ENCODE measurements around the gene ROPN1L. TPM values are rescaled to one million over a fixed set of nuclear protein-coding genes. Genes with fewer than 3 reads are reported as not detected.

ROPN1L gene
- total and polyA plus RNA-seq, 5 donors from 2014 or later: 3.0 to 14.4 (median 5.3) TPM

DNA sequence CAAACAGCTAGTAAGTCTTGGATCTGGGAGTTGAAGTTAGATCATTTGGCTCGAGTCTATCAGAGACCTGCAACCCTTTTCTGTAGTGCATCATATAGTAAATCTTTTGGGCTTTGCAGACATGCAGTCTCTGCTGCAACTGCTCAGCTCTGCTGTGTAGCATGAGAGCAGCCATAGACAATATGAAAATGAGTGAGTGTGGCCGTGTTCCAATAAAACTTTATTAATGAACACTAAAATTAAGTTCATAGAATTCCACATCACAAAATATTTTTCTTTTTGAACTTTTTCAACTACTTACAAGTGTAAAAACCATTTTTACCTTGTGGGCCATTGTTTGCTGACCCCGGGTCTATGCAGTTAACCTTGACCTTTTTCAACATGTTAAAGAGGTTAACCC lies 35.2 kb downstream of the ROPN1L start:
- H3K4me3 Mint-ChIP-seq: no peak overlapping the region
- peaks cover 0 to 3% of the 10 kb centered on the region in 2 experiments for H3K9me3 ChIP-seq (ENCODE audit: control insufficient read depth in 2 of 2, low read length in 2 of 2)
- H3K4me1 Mint-ChIP-seq: no peaks in the 10 kb centered on the region
- no peak for DNase-seq
- ATAC-seq (ENCODE audit: low read depth in 2 of 2): no peak
- no peak overlapping the region for H3K27ac Mint-ChIP-seq
- no peaks in the 10 kb centered on the region for H3K36me3 ChIP-seq (ENCODE audit: control insufficient read depth, insufficient read depth, low read length)
- H3K36me3 Mint-ChIP-seq: peaks cover 3% of the 10 kb centered on the region
- peaks cover 0 to 7% (median 5%) of the 10 kb centered on the region in 7 donors for H3K9me3 Mint-ChIP-seq
- no peaks in the 10 kb centered on the region for H3K4me1 ChIP-seq (ENCODE audit: control insufficient read depth, insufficient read depth, low read length, poor library complexity, severe bottlenecking)
- peaks cover 16% of the 10 kb centered on the region for H3K27me3 Mint-ChIP-seq
- no peak overlapping the region for H3K4me3 ChIP-seq (ENCODE audit: low read depth, low read length)
- no peak overlapping the region for H3K27ac ChIP-seq (ENCODE audit: insufficient read depth, low read length, poor library complexity, severe bottlenecking)
- H3K27me3 ChIP-seq (ENCODE audit: control insufficient read depth, insufficient read depth, low read length): no peaks in the 10 kb centered on the region

DNA sequence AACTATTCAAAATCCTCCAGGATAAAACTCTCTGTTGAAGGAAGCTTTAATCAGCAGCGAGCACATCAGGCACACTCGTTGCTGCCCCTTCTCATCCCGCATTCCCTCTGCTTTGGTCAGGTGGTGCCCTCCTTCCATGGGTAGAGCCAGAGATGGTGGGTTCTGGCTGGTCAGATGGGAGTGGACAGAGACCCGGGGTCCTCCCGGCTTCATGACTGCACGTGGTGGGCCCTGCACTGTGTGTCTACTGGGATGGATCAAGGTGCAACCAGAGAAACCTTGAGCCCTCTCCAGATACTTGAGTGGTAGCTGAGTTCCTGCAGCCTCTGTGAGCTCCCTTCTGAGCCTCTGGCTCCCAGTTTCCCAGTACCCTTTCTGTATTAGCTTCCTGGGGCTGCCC lies 36.3 kb downstream of the ROPN1L start:
- Mint-ChIP-seq H3K9me3 (peaks cover 0 to 7% (median 6%) of the 10 kb centered on the region in 7 donors), H3K4me3 (no peak overlapping the region), H3K27me3 (peaks cover 25% of the 10 kb centered on the region), H3K27ac (no peak overlapping the region), H3K4me1 (no peaks in the 10 kb centered on the region), H3K36me3 (peaks cover 7% of the 10 kb centered on the region)
- no peaks in the 10 kb centered on the region for H3K36me3 ChIP-seq (ENCODE audit: control insufficient read depth, insufficient read depth, low read length)
- H3K27me3 ChIP-seq (ENCODE audit: control insufficient read depth, insufficient read depth, low read length): no peaks in the 10 kb centered on the region
- DNase-seq (no peak), ATAC-seq (ENCODE audit: low read depth in 2 of 2) (no peak)
- peaks cover 0 to 3% of the 10 kb centered on the region in 2 experiments for H3K9me3 ChIP-seq (ENCODE audit: control insufficient read depth in 2 of 2, low read length in 2 of 2)
- H3K4me3 ChIP-seq (ENCODE audit: low read depth, low read length): no peak overlapping the region
- no peak overlapping the region for H3K27ac ChIP-seq (ENCODE audit: insufficient read depth, low read length, poor library complexity, severe bottlenecking)
- no peaks in the 10 kb centered on the region for H3K4me1 ChIP-seq (ENCODE audit: control insufficient read depth, insufficient read depth, low read length, poor library complexity, severe bottlenecking)

- Mint-ChIP-seq H3K27ac (no peak overlapping the region), H3K36me3 (peaks cover 5% of the 10 kb centered on the region), H3K4me3 (no peak overlapping the region), H3K4me1 (no peaks in the 10 kb centered on the region), H3K9me3 (peaks cover 0 to 7% (median 6%) of the 10 kb centered on the region in 7 donors), H3K27me3 (peaks cover 25% of the 10 kb centered on the region)
- H3K9me3 ChIP-seq (ENCODE audit: control insufficient read depth in 2 of 2, low read length in 2 of 2): peaks cover 0 to 3% of the 10 kb centered on the region in 2 experiments
- H3K4me1 ChIP-seq (ENCODE audit: control insufficient read depth, insufficient read depth, low read length, poor library complexity, severe bottlenecking): no peaks in the 10 kb centered on the region
- no peak overlapping the region for H3K27ac ChIP-seq (ENCODE audit: insufficient read depth, low read length, poor library complexity, severe bottlenecking)
- DNase-seq (no peak), ATAC-seq (ENCODE audit: low read depth in 2 of 2) (no peak)
- H3K27me3 ChIP-seq (ENCODE audit: control insufficient read depth, insufficient read depth, low read length): no peaks in the 10 kb centered on the region
- H3K36me3 ChIP-seq (ENCODE audit: control insufficient read depth, insufficient read depth, low read length): no peaks in the 10 kb centered on the region
- H3K4me3 ChIP-seq (ENCODE audit: low read depth, low read length): no peak overlapping the region
These were observed 36.8 kb downstream of the ROPN1L start for GRCh38 chr5:10478436-10478835.

- Mint-ChIP-seq H3K4me3 (no peak overlapping the region), H3K27me3 (peaks cover 25% of the 10 kb centered on the region)
- peaks cover 0 to 3% of the 10 kb centered on the region in 2 experiments for H3K9me3 ChIP-seq (ENCODE audit: control insufficient read depth in 2 of 2, low read length in 2 of 2)
These were observed 37.6 kb downstream of the ROPN1L start for GRCh38 chr5:10479154-10479721.

DNA sequence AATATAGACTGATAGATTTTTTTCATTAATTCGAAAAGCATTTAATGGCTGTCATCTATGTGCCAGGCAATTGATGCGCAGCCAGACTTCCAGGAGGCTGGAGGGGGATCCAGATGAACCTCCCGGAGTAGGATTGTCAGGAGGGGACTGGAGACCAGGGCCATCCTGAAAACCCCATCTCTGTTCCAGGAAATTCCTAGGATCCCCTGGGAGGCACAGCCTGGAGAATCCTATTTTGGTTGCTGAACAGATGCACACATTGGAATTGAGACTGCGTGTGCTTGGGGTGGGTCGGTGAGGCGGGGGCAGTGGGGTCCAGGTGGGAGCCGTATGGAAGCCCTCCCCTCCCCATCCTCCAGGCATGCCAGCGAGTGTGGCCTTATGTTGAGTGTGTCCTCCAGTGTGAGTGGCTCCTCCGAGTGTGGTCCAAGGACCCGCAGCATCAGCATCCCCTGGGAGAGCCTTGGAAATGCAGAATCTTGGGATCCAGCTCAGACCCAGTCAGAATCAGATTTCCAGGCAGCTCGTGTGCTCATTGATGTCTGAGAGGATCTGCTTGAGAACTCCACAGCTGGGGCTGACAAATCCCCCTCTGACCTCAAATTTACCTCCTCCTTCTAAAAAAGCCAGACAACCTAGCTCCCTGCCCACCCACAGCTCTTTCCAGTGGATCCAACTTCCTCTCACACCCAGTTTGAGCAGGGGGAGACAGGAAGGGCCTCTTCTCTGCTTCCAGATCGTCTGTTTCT lies 38.7 kb downstream of the ROPN1L start:
- Histone ChIP-seq H3K27ac (ENCODE audit: insufficient read depth, low read length, poor library complexity, severe bottlenecking) (no peak overlapping the region), H3K27me3 (ENCODE audit: control insufficient read depth, insufficient read depth, low read length) (no peaks in the 10 kb centered on the region), H3K36me3 (ENCODE audit: control insufficient read depth, insufficient read depth, low read length) (no peaks in the 10 kb centered on the region), H3K4me1 (ENCODE audit: control insufficient read depth, insufficient read depth, low read length, poor library complexity, severe bottlenecking) (no peaks in the 10 kb centered on the region), H3K9me3 (ENCODE audit: control insufficient read depth in 2 of 2, low read length in 2 of 2) (peaks cover 0 to 3% of the 10 kb centered on the region in 2 experiments), H3K4me3 (ENCODE audit: low read depth, low read length) (no peak overlapping the region)
- Mint-ChIP-seq H3K27ac (no peak overlapping the region), H3K36me3 (peaks cover 5% of the 10 kb centered on the region), H3K9me3 (peaks cover 0 to 7% (median 0%) of the 10 kb centered on the region in 7 donors), H3K4me3 (no peak overlapping the region), H3K27me3 (peaks cover 25% of the 10 kb centered on the region), H3K4me1 (peaks cover 0 to 4% (median 0%) of the 10 kb centered on the region in 4 donors)
- no peak for ATAC-seq (ENCODE audit: low read depth in 2 of 2)
- no peak for DNase-seq

More at GRCh38 chr5:10479154-10479721, 37.6 kb downstream of the ROPN1L start:
- Mint-ChIP-seq H3K27ac (no peak overlapping the region), H3K4me1 (no peaks in the 10 kb centered on the region), H3K36me3 (peaks cover 5% of the 10 kb centered on the region), H3K9me3 (peaks cover 0 to 7% (median 6%) of the 10 kb centered on the region in 7 donors)
- H3K4me1 ChIP-seq (ENCODE audit: control insufficient read depth, insufficient read depth, low read length, poor library complexity, severe bottlenecking): no peaks in the 10 kb centered on the region
- H3K4me3 ChIP-seq (ENCODE audit: low read depth, low read length): no peak overlapping the region
- no peak for DNase-seq
- no peak for ATAC-seq (ENCODE audit: low read depth in 2 of 2)
- no peaks in the 10 kb centered on the region for H3K36me3 ChIP-seq (ENCODE audit: control insufficient read depth, insufficient read depth, low read length)
- no peak overlapping the region for H3K27ac ChIP-seq (ENCODE audit: insufficient read depth, low read length, poor library complexity, severe bottlenecking)
- no peaks in the 10 kb centered on the region for H3K27me3 ChIP-seq (ENCODE audit: control insufficient read depth, insufficient read depth, low read length)

DNA sequence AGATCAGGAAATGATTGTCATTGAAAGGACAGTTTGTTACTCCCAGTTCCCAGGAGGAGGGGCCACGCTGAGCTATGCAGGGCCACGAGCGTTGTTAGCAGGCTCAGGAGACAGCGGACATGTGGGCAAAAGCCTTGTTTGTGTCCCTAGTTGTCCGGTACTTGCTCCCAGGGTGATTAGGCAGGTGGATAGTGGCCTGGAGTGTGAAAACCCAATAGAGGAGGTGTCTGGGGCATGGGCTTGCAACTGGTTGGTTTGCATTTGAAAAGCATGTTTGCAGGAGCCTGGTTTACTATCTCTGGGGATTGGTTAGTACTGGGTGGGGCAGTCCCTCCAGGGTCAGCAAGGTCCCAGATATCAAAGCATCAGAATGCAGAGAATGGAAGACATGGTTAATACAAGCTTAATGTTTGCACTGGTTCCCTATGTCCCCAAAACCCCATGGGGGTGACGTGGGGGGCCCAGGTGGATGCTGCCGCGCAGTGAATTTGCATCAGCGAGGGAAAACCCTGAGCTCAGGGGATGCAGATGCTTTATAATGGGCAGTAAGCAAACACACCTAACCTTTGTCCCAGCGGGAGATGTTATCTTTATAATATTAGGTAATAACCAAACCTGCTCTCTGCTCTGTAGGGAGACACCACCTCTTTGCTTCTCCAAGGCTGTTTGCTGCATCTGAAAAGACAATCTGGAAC lies 39.7 kb downstream of the ROPN1L start:
- Histone ChIP-seq H3K27me3 (ENCODE audit: control insufficient read depth, insufficient read depth, low read length) (no peaks in the 10 kb centered on the region), H3K27ac (ENCODE audit: insufficient read depth, low read length, poor library complexity, severe bottlenecking) (no peak overlapping the region)
- no peak overlapping the region for H3K27ac Mint-ChIP-seq

DNA sequence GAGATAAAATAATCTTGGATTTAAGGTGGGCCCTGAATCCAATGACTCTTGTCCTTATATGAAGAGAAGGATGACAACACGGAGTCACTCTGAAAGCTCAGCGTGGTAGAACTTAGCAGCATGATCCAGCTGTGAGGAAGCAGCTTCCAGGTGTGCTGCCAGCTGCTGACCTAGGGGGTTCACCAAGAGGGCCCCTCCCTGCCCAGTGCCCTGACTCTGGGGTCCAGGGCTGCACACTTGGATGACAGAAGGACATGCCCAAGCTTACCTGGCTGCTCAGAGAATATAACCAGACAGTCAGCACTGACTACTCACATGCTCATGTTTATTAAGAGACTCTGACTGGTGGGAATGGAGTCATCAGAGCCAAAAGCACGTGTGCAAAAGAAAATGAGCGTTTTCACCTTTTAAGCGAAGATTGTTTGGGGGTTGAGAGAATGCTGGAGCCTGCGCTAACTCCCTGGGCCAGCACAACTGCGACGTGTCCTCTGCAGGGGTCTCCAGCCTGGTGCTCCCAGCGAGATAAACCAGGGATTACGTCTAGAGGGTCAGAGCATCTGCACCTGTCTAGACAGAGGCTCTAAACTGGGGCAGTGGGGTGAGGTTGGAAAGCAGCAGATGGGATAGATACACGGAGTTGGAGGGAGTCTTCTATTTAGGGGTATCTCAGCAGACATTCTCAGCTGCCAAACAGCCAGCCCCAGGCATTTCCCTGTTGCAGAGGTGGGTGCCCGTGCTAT lies 41.3 kb downstream of the ROPN1L start:
- Histone ChIP-seq H3K27ac (ENCODE audit: insufficient read depth, low read length, poor library complexity, severe bottlenecking) (no peak overlapping the region), H3K36me3 (ENCODE audit: control insufficient read depth, insufficient read depth, low read length) (no peaks in the 10 kb centered on the region), H3K4me1 (ENCODE audit: control insufficient read depth, insufficient read depth, low read length, poor library complexity, severe bottlenecking) (no peaks in the 10 kb centered on the region), H3K27me3 (ENCODE audit: control insufficient read depth, insufficient read depth, low read length) (no peaks in the 10 kb centered on the region), H3K9me3 (ENCODE audit: control insufficient read depth in 2 of 2, low read length in 2 of 2) (no peaks in the 10 kb centered on the region), H3K4me3 (ENCODE audit: low read depth, low read length) (no peak overlapping the region)
- Mint-ChIP-seq H3K36me3 (peaks cover 5% of the 10 kb centered on the region), H3K4me1 (peaks cover 0 to 4% (median 1%) of the 10 kb centered on the region in 4 donors), H3K27ac (peak overlapping the region in 1 of 3 donors; percentile 62), H3K27me3 (peaks cover 15% of the 10 kb centered on the region), H3K9me3 (peaks cover 0 to 2% (median 0%) of the 10 kb centered on the region in 7 donors), H3K4me3 (no peak overlapping the region)
- no peak for ATAC-seq (ENCODE audit: low read depth in 2 of 2)
- no peak for DNase-seq

More for the DNA sequence above, 39.7 kb downstream of the ROPN1L start:
- Histone ChIP-seq H3K36me3 (ENCODE audit: control insufficient read depth, insufficient read depth, low read length) (no peaks in the 10 kb centered on the region), H3K9me3 (ENCODE audit: control insufficient read depth in 2 of 2, low read length in 2 of 2) (no peaks in the 10 kb centered on the region), H3K4me3 (ENCODE audit: low read depth, low read length) (no peak overlapping the region), H3K4me1 (ENCODE audit: control insufficient read depth, insufficient read depth, low read length, poor library complexity, severe bottlenecking) (no peaks in the 10 kb centered on the region)
- DNase-seq (no peak), ATAC-seq (ENCODE audit: low read depth in 2 of 2) (no peak)
- peaks cover 17% of the 10 kb centered on the region for H3K27me3 Mint-ChIP-seq
- H3K4me1 Mint-ChIP-seq: peaks cover 0 to 4% (median 1%) of the 10 kb centered on the region in 4 donors
- H3K9me3 Mint-ChIP-seq: peaks cover 0 to 3% (median 0%) of the 10 kb centered on the region in 7 donors
- no peak overlapping the region for H3K4me3 Mint-ChIP-seq
- peaks cover 5% of the 10 kb centered on the region for H3K36me3 Mint-ChIP-seq

Data from CD4-positive, CD25-positive, alpha-beta regulatory T cell (primary cell).